Thoracic aorta (tissue), 2 donors: ENCODE measurements around the gene NAA38. TPM values are rescaled to one million over a fixed set of nuclear protein-coding genes. Genes with fewer than 3 reads are reported as not detected.
"Not testable (repeated sequence)": the region's sequence is repeated elsewhere in the genome, so short reads cannot be mapped to it uniquely, and the experiment has no call there.

Experiments used
- ATAC-seq: fragments of 150-250 bp; one replicate; pipeline ENCODE4 v1.8.0; 2017; ENCODE audit warnings: low read depth; ENCODE audit not compliant: insufficient number of reproducible peaks, low FRiP score
- DNase-seq: peaks from one replicate; pipeline ENCODE4 v3.0.0-alpha.2; 2020; ENCODE audit warnings: low spot score
- H3K27ac ChIP-seq, 2 donors: fragments of 200-600 bp; sonication (generic); 1 replicate in 1 of 2; 2 replicates in 1 of 2; pipeline ENCODE4 v1.5.1; 2016; ENCODE audit warnings: mild to moderate bottlenecking in 2 of 2, moderate library complexity in 2 of 2
- H3K27me3 ChIP-seq: fragments of 200-600 bp; sonication (generic); replicated peaks from 2 replicates; pipeline ENCODE4 v1.6.0; 2016; ENCODE audit warnings: mild to moderate bottlenecking; ENCODE audit not compliant: insufficient read depth
- H3K36me3 ChIP-seq: fragments of 200-600 bp; sonication (generic); one replicate; pipeline ENCODE4 v1.5.1; 2016
- H3K4me1 ChIP-seq, 2 donors: fragments of 200-600 bp; sonication (generic); 1 replicate in 1 of 2; 2 replicates in 1 of 2; pipeline versions ENCODE4 v1.5.1 to v1.6.0; 2016; ENCODE audit warnings: low read depth in 2 of 2, mild to moderate bottlenecking in 1 of 2; ENCODE audit not compliant: control insufficient read depth in 1 of 2
- H3K4me3 ChIP-seq: fragments of 200-600 bp; sonication (generic); 2 replicates; pipeline ENCODE4 v1.5.1; 2016; ENCODE audit warnings: mild to moderate bottlenecking
- H3K9me3 ChIP-seq: fragments of 200-600 bp; sonication (generic); 2 replicates; pipeline ENCODE4 v1.5.1; 2016
- total RNA-seq, 2 donors: library from RNA; depleted of rRNA; stranded (reverse); fragments of >200 nt; gene quantifications; one replicate each; pipeline versions ENCODE4 v1.1.0 to v1.2.3, GENCODE V29; 2016
- TF ChIP-seq, protein P1 (sequence below): fragments of 200-600 bp; sonication (generic); IDR thresholded peaks from one replicate; pipeline ENCODE4 v1.5.1; 2019; ENCODE audit warnings: antibody characterized with exemption

Gene NAA38
- total RNA-seq, 2 donors from 2014 or later: 49.5 to 62.7 TPM

DNA sequence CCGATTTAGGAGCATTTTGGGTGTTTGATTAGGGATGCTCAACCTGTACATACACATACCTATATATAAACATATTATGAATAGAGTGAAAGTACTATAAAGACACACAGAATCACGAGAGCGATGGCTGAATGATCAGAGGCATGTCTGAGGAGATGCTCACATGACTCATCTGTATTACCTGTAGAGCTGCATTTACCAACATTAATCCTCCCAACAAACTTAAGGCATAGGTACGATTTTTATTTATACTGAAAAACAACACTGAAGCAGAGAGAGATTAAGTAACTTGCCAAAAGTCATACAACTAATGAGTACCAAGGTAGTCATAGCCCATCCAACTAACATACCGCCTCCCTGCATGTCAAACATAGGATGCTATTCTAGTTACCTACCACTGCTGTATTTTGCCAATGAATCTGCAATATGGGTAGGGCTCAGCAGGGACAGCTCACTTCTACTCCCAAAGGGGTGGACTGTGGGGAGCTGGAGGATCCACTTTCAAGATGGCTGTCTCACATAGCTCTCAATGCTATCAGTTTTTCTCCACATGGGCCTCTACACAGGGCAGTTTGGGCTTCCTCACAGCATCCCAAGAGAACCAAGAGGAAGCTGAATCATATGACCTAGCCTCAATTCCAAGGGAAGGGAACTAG is 7.8 kb upstream of the NAA38 start:
- ATAC-seq (no peak), DNase-seq (no peak)
- Histone ChIP-seq H3K36me3 (peaks cover 5% of the 10 kb centered on the region), H3K4me1 (no peaks in the 10 kb centered on the region), H3K27ac (no peak overlapping the region), H3K27me3 (no peaks in the 10 kb centered on the region), H3K4me3 (no peak overlapping the region), H3K9me3 (no peaks in the 10 kb centered on the region)
- TF ChIP-seq, protein P1, sequence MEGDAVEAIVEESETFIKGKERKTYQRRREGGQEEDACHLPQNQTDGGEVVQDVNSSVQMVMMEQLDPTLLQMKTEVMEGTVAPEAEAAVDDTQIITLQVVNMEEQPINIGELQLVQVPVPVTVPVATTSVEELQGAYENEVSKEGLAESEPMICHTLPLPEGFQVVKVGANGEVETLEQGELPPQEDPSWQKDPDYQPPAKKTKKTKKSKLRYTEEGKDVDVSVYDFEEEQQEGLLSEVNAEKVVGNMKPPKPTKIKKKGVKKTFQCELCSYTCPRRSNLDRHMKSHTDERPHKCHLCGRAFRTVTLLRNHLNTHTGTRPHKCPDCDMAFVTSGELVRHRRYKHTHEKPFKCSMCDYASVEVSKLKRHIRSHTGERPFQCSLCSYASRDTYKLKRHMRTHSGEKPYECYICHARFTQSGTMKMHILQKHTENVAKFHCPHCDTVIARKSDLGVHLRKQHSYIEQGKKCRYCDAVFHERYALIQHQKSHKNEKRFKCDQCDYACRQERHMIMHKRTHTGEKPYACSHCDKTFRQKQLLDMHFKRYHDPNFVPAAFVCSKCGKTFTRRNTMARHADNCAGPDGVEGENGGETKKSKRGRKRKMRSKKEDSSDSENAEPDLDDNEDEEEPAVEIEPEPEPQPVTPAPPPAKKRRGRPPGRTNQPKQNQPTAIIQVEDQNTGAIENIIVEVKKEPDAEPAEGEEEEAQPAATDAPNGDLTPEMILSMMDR: no peak

DNA sequence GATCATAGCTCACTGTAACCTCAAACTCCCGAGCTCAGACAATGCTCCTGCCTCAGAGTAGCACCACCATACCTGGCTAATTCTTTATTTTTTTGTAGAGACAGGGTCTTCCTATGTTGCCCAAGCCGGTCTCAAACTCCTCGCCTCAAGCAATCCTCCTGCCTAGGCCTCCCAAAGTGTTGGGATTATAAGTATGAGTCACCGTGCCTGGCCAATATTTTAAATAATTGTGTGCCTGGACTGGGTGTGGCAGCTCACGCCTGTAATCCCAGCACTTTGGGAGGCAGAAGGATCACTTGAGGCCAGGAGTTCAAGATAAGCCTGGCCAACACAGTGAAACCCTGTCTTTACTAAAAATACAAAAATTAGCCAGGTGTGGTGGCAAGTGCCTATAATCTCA is 7.0 kb upstream of the NAA38 start:
- ATAC-seq: not testable (repeated sequence)

GRCh38 chr17:7862692-7863437 is 5.5 kb upstream of the NAA38 start:
- no peak overlapping the region for H3K27ac ChIP-seq
- ATAC-seq (no peak), DNase-seq (no peak)
- TF ChIP-seq, protein P1: peak; percentile 79
- H3K4me3 ChIP-seq: no peak overlapping the region
- H3K27me3 ChIP-seq: no peaks in the 10 kb centered on the region
- H3K9me3 ChIP-seq: no peaks in the 10 kb centered on the region
- H3K36me3 ChIP-seq: peaks cover 5% of the 10 kb centered on the region
- peaks cover 6 to 14% of the 10 kb centered on the region in 2 donors for H3K4me1 ChIP-seq

More for the DNA sequence above, 7.0 kb upstream of the NAA38 start:
- not testable (repeated sequence) for H3K9me3 ChIP-seq, H3K4me1 ChIP-seq, H3K27me3 ChIP-seq, H3K4me3 ChIP-seq, H3K36me3 ChIP-seq, H3K27ac ChIP-seq, DNase-seq

- H3K36me3 ChIP-seq: no peaks in the 10 kb centered on the region
- no peaks in the 10 kb centered on the region for H3K9me3 ChIP-seq
- DNase-seq: no peak
- ATAC-seq: no peak
- H3K4me1 ChIP-seq: peaks cover 21 to 31% of the 10 kb centered on the region in 2 donors
- no peaks in the 10 kb centered on the region for H3K27me3 ChIP-seq
- TF ChIP-seq, protein P1: no peak
- no peak overlapping the region for H3K27ac ChIP-seq
- no peak overlapping the region for H3K4me3 ChIP-seq
These were observed 1.7 kb upstream of the NAA38 start for GRCh38 chr17:7859028-7859427.

DNA sequence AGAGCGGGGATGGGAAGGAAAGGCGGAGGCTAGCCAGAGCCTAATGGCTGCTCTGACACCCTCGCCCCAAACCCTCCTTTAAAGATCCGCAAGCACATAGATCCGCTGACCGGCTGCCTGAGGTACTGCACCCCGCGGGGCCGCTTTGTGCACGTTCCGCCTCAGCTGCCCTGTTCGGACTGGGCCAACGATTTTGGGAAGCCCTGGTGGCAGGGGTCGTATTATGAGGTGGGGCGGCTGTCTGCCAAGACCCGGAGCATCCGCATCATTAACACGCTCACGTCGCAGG is 1.1 kb upstream of the NAA38 start:
- DNase-seq (no peak), ATAC-seq (no peak)
- TF ChIP-seq, protein P1: peak; percentile 49
- Histone ChIP-seq H3K4me1 (peaks cover 21 to 31% of the 10 kb centered on the region in 2 donors), H3K4me3 (peak overlapping the region; percentile 75), H3K27me3 (no peaks in the 10 kb centered on the region), H3K36me3 (no peaks in the 10 kb centered on the region), H3K27ac (peak overlapping the region; percentile 80 to 85), H3K9me3 (no peaks in the 10 kb centered on the region)
